K562 (cell line): ENCODE data around the gene SPHK2. TPM values are rescaled to one million over a fixed set of nuclear protein-coding genes. Genes with fewer than 3 reads are reported as not detected.

Experiments used
- CREM ChIP-seq: IDR thresholded peaks from 2 replicates; pipeline ENCODE4 v1.6.1; 2014; ENCODE audit warnings: antibody characterized with exemption, low read depth
- CTCF ChIP-seq, 3 experiments: IDR thresholded peaks in 2 of 3; conservative IDR thresholded peaks in 1 of 3; 2 replicates each; pipeline ENCODE4 v1.5.1; 2011 to 2012; ENCODE audit warnings: low read length in 3 of 3, mild to moderate bottlenecking in 3 of 3, control low read depth in 2 of 3, improper control_type of control experiment in 1 of 3, inconsistent platforms in 1 of 3, low read depth in 1 of 3, mixed read lengths in 1 of 3, moderate library complexity in 1 of 3; ENCODE audit not compliant: insufficient read depth in 2 of 3
- FUS ChIP-seq: fragments of 200-400 bp; formaldehyde crosslinking; optimal IDR thresholded peaks from 2 replicates; pipeline ENCODE3; 2017; ENCODE audit warnings: low read depth, low read length
- NR2C2 ChIP-seq, 2 experiments: fragments of 200-800 bp in 1 of 2; sonication (Bioruptor generic) in 1 of 2; sonication (generic) in 1 of 2; formaldehyde crosslinking in 1 of 2; IDR thresholded peaks; 2 replicates each; pipeline versions ENCODE4 v1.6.1 to v1.8.0; 2016 to 2022; ENCODE audit warnings: mild to moderate bottlenecking in 1 of 2, missing compliant biosample characterization in 1 of 2, missing genetic modification characterization in 1 of 2, missing genetic modification reagents in 1 of 2
- RBFOX2 ChIP-seq: fragments of 200-400 bp; formaldehyde crosslinking; IDR thresholded peaks from 2 replicates; pipeline ENCODE4 v1.6.1; 2017; ENCODE audit warnings: low read depth, mild to moderate bottlenecking, low read length, moderate library complexity
- SAFB ChIP-seq: fragments of 200-400 bp; formaldehyde crosslinking; IDR thresholded peaks from 2 replicates; pipeline ENCODE4 v1.6.1; 2017; ENCODE audit warnings: low read depth, low read length, borderline replicate concordance
- SMARCB1 ChIP-seq: IDR thresholded peaks from 2 replicates; pipeline ENCODE4 v1.6.1; 2011; ENCODE audit warnings: improper control_type of control experiment, low read depth; ENCODE audit not compliant: insufficient read length
- SMC3 ChIP-seq: conservative IDR thresholded peaks from 2 replicates; pipeline ENCODE4 v1.6.1; 2011; ENCODE audit warnings: low read depth, low read length, improper control_type of control experiment; ENCODE audit not compliant: insufficient read depth
- SP1 ChIP-seq: sonication (generic); formaldehyde crosslinking; IDR thresholded peaks from 2 replicates; pipeline ENCODE4 v1.8.1; 2022; ENCODE audit warnings: mild to moderate bottlenecking, missing genetic modification reagents
- SP2 ChIP-seq: IDR thresholded peaks from 2 replicates; pipeline ENCODE4 v1.6.1; 2011; ENCODE audit warnings: mild to moderate bottlenecking, low read depth, low read length, moderate library complexity; ENCODE audit not compliant: poor library complexity, severe bottlenecking; ENCODE audit errors: extremely low read depth
- ZNF174 ChIP-seq: fragments of 250-450 bp; sonication (Bioruptor Pico); IDR thresholded peaks from 2 replicates; pipeline ENCODE4 v1.4.0; 2020; ENCODE audit warnings: mild to moderate bottlenecking
- polyA plus RNA-seq, 8 experiments: library from polyadenylated mRNA; depleted of rRNA in 4 of 8; stranded (reverse) in 5 of 8; unstranded in 3 of 8; fragments of >200 nt; fragmentation: Nextera tagmentation in 2 of 8; fragmentation: Illumina TruSeq in 1 of 8; extraction: Ambion mirVana in 2 of 8; extraction: Trizol in 1 of 8; gene quantifications; 2 replicates each; pipeline versions ENCODE4 v1.2.1 to v1.2.3, GENCODE V29; 2011 to 2014; ENCODE audit warnings: inconsistent platforms in 1 of 8, missing spikeins in 1 of 8
- total RNA-seq, 7 experiments: library from RNA; depleted of rRNA in 6 of 7; stranded (reverse); fragments of >200 nt in 6 of 7; fragmentation: Illumina TruSeq in 2 of 7; extraction: Trizol in 2 of 7; gene quantifications; 2 replicates each; pipeline versions ENCODE4 v1.2.1 to v1.2.3, GENCODE V29; 2011 to 2021; ENCODE audit warnings: low replicate concordance in 1 of 7
- TF ChIP-seq, protein P1 (sequence below): sonication (generic); formaldehyde crosslinking; IDR thresholded peaks from 2 replicates; pipeline ENCODE4 v1.8.0; 2023; ENCODE audit warnings: missing genetic modification reagents, mild to moderate bottlenecking, borderline replicate concordance
- TF ChIP-seq, protein P2 (sequence below): fragments of 250-450 bp; sonication (Bioruptor Pico); IDR thresholded peaks from 2 replicates; pipeline ENCODE4 v1.8.0; 2022; ENCODE audit warnings: moderate library complexity, mild to moderate bottlenecking, inconsistent platforms
- TF ChIP-seq, protein P3 (sequence below): sonication (generic); formaldehyde crosslinking; IDR thresholded peaks from 2 replicates; pipeline ENCODE4 v1.8.0; 2022; ENCODE audit warnings: mild to moderate bottlenecking, missing genetic modification reagents
- TF ChIP-seq, protein P4 (sequence below): sonication (generic); formaldehyde crosslinking; IDR thresholded peaks from 2 replicates; pipeline ENCODE4 v1.8.0; 2022; ENCODE audit warnings: missing genetic modification reagents, mild to moderate bottlenecking, borderline replicate concordance

Gene SPHK2
- total and polyA plus RNA-seq, 9 of the 15 experiments (the other 6 are each of a cell fraction or from before 2014, with no cell fraction given): 0.10 to 15.2 (median 2.9) TPM

GRCh38 chr19:48633148-48634035, 14.1 kb downstream of the SPHK2 start (continued):
- TF ChIP-seq, protein P1, sequence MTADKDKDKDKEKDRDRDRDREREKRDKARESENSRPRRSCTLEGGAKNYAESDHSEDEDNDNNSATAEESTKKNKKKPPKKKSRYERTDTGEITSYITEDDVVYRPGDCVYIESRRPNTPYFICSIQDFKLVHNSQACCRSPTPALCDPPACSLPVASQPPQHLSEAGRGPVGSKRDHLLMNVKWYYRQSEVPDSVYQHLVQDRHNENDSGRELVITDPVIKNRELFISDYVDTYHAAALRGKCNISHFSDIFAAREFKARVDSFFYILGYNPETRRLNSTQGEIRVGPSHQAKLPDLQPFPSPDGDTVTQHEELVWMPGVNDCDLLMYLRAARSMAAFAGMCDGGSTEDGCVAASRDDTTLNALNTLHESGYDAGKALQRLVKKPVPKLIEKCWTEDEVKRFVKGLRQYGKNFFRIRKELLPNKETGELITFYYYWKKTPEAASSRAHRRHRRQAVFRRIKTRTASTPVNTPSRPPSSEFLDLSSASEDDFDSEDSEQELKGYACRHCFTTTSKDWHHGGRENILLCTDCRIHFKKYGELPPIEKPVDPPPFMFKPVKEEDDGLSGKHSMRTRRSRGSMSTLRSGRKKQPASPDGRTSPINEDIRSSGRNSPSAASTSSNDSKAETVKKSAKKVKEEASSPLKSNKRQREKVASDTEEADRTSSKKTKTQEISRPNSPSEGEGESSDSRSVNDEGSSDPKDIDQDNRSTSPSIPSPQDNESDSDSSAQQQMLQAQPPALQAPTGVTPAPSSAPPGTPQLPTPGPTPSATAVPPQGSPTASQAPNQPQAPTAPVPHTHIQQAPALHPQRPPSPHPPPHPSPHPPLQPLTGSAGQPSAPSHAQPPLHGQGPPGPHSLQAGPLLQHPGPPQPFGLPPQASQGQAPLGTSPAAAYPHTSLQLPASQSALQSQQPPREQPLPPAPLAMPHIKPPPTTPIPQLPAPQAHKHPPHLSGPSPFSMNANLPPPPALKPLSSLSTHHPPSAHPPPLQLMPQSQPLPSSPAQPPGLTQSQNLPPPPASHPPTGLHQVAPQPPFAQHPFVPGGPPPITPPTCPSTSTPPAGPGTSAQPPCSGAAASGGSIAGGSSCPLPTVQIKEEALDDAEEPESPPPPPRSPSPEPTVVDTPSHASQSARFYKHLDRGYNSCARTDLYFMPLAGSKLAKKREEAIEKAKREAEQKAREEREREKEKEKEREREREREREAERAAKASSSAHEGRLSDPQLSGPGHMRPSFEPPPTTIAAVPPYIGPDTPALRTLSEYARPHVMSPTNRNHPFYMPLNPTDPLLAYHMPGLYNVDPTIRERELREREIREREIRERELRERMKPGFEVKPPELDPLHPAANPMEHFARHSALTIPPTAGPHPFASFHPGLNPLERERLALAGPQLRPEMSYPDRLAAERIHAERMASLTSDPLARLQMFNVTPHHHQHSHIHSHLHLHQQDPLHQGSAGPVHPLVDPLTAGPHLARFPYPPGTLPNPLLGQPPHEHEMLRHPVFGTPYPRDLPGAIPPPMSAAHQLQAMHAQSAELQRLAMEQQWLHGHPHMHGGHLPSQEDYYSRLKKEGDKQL (CRISPR knock-in tag): no peak
- 0 out of 6 replicates have a peak, but pooled peaks of 1 of the 3 experiments have one; percentile 8 for TF ChIP-seq CTCF (IDR thresholded peaks at IDR 0.05 in 2 of 3, conservative IDR thresholded peaks at IDR 0.05 in 1 of 3; ENCODE audit: insufficient read depth in 2 of 3, low read depth in 1 of 3, low read length in 3 of 3)
- TF ChIP-seq RBFOX2: no peak
- TF ChIP-seq, protein P2, sequence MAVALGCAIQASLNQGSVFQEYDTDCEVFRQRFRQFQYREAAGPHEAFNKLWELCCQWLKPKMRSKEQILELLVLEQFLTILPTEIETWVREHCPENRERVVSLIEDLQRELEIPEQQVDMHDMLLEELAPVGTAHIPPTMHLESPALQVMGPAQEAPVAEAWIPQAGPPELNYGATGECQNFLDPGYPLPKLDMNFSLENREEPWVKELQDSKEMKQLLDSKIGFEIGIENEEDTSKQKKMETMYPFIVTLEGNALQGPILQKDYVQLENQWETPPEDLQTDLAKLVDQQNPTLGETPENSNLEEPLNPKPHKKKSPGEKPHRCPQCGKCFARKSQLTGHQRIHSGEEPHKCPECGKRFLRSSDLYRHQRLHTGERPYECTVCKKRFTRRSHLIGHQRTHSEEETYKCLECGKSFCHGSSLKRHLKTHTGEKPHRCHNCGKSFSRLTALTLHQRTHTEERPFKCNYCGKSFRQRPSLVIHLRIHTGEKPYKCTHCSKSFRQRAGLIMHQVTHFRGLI (CRISPR knock-in tag): no peak
- no peak for TF ChIP-seq SP2
- TF ChIP-seq SP1: peak; percentile 17; the same call in 1 of the 2 replicates
- TF ChIP-seq SMARCB1: no peak
- TF ChIP-seq ZNF174 (CRISPR knock-in tag): no peak
- TF ChIP-seq, protein P3, sequence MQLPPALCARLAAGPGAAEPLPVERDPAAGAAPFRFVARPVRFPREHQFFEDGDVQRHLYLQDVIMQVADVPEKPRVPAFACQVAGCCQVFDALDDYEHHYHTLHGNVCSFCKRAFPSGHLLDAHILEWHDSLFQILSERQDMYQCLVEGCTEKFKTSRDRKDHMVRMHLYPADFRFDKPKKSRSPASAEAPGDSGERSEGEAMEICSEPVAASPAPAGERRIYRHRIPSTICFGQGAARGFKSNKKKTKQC (CRISPR knock-in tag): no peak
- TF ChIP-seq FUS: no peak
- no peak for TF ChIP-seq SMC3
- TF ChIP-seq, protein P4, sequence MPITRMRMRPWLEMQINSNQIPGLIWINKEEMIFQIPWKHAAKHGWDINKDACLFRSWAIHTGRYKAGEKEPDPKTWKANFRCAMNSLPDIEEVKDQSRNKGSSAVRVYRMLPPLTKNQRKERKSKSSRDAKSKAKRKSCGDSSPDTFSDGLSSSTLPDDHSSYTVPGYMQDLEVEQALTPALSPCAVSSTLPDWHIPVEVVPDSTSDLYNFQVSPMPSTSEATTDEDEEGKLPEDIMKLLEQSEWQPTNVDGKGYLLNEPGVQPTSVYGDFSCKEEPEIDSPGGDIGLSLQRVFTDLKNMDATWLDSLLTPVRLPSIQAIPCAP (CRISPR knock-in tag): no peak
- no peak for TF ChIP-seq SAFB
- peak; percentile 97 for TF ChIP-seq NR2C2 (CRISPR knock-in tag; IDR thresholded peaks at IDR 0.05)
- peak; percentile 97 for TF ChIP-seq NR2C2 (tag; IDR thresholded peaks at IDR 0.05)
- 0 out of 2 replicates have a peak, but pooled peaks have one; percentile 24 for TF ChIP-seq CREM
